ENCODE measurements around the gene TMEM214.

The TMEM214 gene

DNA sequence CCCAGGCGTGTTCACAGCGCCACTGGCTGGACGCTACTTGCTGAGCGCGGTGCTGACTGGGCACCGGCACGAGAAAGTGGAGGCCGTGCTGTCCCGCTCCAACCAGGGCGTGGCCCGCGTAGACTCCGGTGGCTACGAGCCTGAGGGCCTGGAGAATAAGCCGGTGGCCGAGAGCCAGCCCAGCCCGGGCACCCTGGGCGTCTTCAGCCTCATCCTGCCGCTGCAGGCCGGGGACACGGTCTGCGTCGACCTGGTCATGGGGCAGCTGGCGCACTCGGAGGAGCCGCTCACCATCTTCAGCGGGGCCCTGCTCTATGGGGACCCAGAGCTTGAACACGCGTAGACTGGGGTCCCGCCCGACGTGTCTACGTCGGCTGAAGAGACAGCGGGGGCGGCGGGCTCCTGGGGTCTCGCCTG is 52.9 kb downstream of the TMEM214 start:
- TF ChIP-seq, protein P1, sequence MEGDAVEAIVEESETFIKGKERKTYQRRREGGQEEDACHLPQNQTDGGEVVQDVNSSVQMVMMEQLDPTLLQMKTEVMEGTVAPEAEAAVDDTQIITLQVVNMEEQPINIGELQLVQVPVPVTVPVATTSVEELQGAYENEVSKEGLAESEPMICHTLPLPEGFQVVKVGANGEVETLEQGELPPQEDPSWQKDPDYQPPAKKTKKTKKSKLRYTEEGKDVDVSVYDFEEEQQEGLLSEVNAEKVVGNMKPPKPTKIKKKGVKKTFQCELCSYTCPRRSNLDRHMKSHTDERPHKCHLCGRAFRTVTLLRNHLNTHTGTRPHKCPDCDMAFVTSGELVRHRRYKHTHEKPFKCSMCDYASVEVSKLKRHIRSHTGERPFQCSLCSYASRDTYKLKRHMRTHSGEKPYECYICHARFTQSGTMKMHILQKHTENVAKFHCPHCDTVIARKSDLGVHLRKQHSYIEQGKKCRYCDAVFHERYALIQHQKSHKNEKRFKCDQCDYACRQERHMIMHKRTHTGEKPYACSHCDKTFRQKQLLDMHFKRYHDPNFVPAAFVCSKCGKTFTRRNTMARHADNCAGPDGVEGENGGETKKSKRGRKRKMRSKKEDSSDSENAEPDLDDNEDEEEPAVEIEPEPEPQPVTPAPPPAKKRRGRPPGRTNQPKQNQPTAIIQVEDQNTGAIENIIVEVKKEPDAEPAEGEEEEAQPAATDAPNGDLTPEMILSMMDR (IDR thresholded peaks at IDR 0.05) = peak; percentile 24; the same call in 1 of the 2 replicates

- TF ChIP-seq, protein P1 (IDR thresholded peaks at IDR 0.05) = peak; percentile 76
Observed at GRCh38 chr2:27086090-27086723, 53.4 kb downstream of the TMEM214 start.

DNA sequence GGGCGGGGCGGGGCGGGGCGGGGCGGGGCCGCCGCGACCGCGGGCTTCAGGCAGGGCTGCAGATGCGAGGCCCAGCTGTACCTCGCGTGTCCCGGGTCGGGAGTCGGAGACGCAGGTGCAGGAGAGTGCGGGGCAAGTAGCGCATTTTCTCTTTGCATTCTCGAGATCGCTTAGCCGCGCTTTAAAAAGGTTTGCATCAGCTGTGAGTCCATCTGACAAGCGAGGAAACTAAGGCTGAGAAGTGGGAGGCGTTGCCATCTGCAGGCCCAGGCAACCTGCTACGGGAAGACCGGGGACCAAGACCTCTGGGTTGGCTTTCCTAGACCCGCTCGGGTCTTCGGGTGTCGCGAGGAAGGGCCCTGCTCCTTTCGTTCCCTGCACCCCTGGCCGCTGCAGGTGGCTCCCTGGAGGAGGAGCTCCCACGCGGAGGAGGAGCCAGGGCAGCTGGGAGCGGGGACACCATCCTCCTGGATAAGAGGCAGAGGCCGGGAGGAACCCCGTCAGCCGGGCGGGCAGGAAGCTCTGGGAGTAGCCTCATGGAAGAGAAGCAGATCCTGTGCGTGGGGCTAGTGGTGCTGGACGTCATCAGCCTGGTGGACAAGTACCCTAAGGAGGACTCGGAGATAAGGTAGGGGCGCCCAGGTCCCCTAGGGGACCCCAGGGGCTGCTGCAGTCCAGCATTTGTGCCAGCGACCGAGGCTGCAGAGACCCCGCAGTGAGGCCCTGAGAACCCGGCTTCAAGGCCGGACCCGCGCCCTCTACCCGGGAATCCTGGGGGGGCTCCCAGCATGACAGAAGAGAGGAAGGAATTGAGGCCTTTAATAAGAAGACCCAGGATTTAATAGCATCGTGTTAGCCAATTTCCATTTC is 54.2 kb downstream of the TMEM214 start, which contains the start of gene KHK:
TSS of gene KHK (plus strand) at position 49 of the 870 bp plus-strand sequence. CDS start at position 537, 488 bp downstream.
- TF ChIP-seq, protein P1 (IDR thresholded peaks at IDR 0.05) = no peak

DNA sequence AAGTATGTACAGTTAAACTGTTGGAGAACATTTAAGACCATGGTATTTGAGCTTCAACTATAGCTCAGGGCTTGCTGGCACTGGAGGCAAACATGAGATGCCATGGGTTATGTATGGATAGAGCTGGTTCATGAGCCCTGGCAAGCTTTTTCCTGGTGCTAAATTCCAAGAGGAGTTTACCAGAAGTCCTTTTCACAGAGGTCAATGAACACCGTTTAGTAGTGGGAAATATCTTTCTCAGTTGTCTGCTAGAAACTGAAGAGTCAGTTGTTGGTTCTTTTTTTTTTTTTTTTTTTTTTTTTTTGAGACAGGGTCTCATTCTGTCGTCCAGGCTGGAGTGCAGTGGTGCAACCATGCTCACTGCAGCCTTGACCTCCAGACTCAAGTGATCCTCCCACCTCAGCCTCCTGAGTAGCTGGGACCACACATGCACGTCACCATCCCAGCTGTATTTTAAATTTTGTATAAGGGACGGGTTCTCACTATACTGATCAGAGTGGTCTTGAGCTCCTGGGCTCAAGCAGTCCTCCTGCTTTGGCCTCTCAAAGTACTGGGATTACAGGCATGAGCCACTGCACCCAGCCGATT is 55.2 kb downstream of the TMEM214 start:
- TF ChIP-seq, protein P1 (IDR thresholded peaks at IDR 0.05) = no peak

DNA sequence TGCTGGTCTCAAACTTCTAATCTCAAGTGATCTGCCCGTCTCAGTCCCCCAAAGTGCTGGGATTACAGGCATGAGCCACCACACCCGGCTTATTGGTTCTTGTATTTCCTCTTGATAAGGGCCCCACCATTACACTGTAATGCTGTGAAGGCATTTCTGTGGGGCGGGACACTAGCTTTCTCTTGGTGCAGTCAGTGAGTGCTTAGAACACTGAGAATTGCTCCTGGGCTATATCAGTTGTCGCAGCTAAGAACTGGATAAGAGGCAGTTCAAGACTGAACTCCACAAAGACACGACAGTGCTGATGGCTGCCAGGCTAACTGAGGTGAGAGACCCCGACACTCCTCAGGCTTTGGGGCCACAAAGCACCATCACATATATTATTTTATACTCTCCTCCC is 55.9 kb downstream of the TMEM214 start:
- TF ChIP-seq, protein P1 (IDR thresholded peaks at IDR 0.05) = no peak

DNA sequence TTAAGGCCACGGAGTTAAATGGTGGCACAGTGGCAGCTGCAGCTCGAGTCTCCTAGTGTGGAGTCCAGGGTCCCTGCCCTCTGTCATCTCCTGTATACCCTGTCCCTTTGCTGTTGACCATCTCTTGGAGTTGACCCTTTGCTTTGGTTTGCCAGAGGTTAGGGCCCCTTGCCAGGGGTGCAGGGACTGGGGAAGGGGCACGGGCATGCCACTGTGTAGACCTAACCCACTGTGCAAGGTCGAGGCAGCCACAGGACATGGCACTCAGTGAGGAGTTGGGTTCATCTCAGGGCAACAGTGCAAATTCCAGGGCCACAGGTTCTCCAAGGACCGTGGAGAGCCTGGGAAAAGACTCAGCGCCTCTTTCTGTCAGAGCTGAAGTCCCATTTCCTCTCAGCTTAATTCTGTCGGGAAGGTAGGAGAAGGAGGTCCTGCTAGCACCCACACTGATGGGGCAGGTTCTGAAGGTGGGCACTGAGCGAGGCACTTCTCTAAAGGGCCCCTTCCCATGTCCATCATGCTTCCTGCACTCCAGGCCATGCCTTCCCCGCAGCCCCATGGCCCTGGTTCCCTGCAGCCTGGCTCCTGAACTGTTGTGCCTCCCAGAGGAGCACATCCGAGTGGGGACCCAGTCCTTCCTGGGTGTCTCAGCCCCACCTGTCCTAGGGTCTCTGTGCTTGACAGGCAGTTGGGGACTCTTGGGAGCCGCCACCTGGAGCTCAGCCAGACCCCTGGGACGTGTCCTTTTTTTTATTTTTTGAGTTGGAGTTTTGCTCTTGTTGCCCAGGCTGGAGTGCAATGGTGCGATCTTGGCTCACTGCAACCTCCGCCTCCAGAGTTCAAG is 56.6 kb downstream of the TMEM214 start:
- TF ChIP-seq, protein P1 (IDR thresholded peaks at IDR 0.05) = no peak
